Measurements from ENCODE around the gene HTT.
A peak's percentile ranks its signal among the peaks of the same experiment; 100 is the strongest.

The HTT gene

GRCh38 chr4:3040452-3041191 is 33.9 kb upstream of the HTT start:
- H3K4me3 ChIP-seq (ENCODE audit: control insufficient read depth, low read depth, low read length): peak overlapping the region; percentile 37
- no peak for DNase-seq (ENCODE audit: low read depth)
- no peak for TF ChIP-seq CTCF (conservative IDR thresholded peaks at IDR 0.05; ENCODE audit: control insufficient read depth, insufficient read depth, low read depth, low read length)

- H3K4me3 ChIP-seq (ENCODE audit: control insufficient read depth, low read depth, low read length): peak overlapping the region; percentile 37
- TF ChIP-seq CTCF (conservative IDR thresholded peaks at IDR 0.05; ENCODE audit: control insufficient read depth, insufficient read depth, low read depth, low read length): no peak
- DNase-seq (ENCODE audit: low read depth): peak; percentile 36
Measured at GRCh38 chr4:3041192-3042142, 33.0 kb upstream of the HTT start.

GRCh38 chr4:3042226-3042625 is 32.3 kb upstream of the HTT start:
- no peak for TF ChIP-seq CTCF (conservative IDR thresholded peaks at IDR 0.05; ENCODE audit: control insufficient read depth, insufficient read depth, low read depth, low read length)
- peak overlapping the region; percentile 37 for H3K4me3 ChIP-seq (ENCODE audit: control insufficient read depth, low read depth, low read length)
- DNase-seq (ENCODE audit: low read depth): no peak

- DNase-seq (ENCODE audit: low read depth): no peak
- TF ChIP-seq CTCF (conservative IDR thresholded peaks at IDR 0.05; ENCODE audit: control insufficient read depth, insufficient read depth, low read depth, low read length): no peak
- H3K4me3 ChIP-seq (ENCODE audit: control insufficient read depth, low read depth, low read length): no peak overlapping the region
Measured at GRCh38 chr4:3043282-3044020, 31.0 kb upstream of the HTT start.

DNA sequence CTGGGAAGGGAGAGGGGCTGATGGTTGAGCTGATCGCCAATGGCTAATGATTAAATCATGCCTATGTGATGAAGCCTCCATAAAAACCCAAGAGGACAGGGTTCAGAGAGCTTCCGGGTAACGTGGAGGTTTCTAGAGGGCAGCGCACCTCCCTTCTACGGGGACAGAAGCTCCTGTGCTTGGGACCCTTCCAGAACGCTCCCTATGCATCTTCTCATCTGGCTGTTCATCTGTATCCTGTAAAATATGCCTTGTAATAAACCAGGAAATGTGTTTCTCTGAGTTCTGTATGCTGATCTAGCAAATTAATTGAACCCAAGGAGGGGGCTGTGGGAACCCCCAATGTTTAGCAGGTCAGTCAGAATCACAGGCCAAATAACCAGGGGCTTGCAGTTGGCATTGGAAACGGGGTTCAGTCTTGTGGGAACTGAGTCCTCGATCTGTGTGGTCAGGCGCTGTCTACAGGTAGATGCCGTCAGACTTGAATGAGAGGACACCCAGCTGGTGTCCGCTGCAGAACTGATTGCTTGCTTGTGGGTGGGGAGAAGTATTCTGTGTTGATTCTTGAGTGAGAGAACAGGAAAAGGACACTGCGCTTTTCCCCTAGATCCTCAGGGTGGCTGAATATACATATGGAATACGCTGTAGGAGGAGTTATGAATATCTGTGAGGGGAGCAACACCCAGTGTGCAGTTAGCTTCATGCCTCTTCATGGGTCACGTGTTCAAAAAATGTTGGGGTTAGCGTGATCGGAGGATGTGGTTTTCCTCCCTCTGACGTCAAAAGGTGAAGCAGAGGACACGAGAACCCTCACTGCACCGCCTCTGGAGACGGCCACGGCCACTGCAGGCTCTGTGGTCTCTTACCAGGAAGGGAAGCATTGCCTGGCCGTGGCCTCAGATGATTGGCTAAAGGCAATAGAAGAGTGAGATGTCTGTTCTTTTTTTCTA is 29.3 kb upstream of the HTT start:
- no peak for TF ChIP-seq CTCF (conservative IDR thresholded peaks at IDR 0.05; ENCODE audit: control insufficient read depth, insufficient read depth, low read depth, low read length)
- no peak overlapping the region for H3K4me3 ChIP-seq (ENCODE audit: control insufficient read depth, low read depth, low read length)

More for the DNA sequence above, 29.3 kb upstream of the HTT start:
- peak; percentile 63 for DNase-seq (ENCODE audit: low read depth)

Measured in fibroblast of mammary gland (primary cell).